BE2C (cell line): ENCODE data around the gene IFI6.
"Not testable (repeated sequence)": the region's sequence is repeated elsewhere in the genome, so short reads cannot be mapped to it uniquely, and the experiment has no call there.

Experiments
- DNase-seq: peaks from one replicate; pipeline ENCODE4 v3.0.0-alpha.2; 2020
- H3K27me3 ChIP-seq: fragments of 250-450 bp; sonication (Bioruptor Pico); 2 replicates; pipeline ENCODE4 v1.5.1; 2020; ENCODE audit warnings: mild to moderate bottlenecking
- H3K36me3 ChIP-seq: fragments of 250-450 bp; sonication (Bioruptor Pico); 2 replicates; pipeline ENCODE4 v1.5.1; 2020; ENCODE audit warnings: mild to moderate bottlenecking
- H3K4me1 ChIP-seq: fragments of 250-450 bp; sonication (Bioruptor Pico); 2 replicates; pipeline ENCODE4 v1.5.1; 2020
- H3K4me3 ChIP-seq: 2 replicates; pipeline ENCODE4 v1.5.1; 2011; ENCODE audit warnings: low read depth, low read length
- H3K9me3 ChIP-seq: fragments of 250-450 bp; sonication (Bioruptor Pico); 2 replicates; pipeline ENCODE4 v1.5.1; 2020
- CTCF ChIP-seq: IDR thresholded peaks from 2 replicates; pipeline ENCODE4 v1.5.1; 2012; ENCODE audit warnings: mild to moderate bottlenecking, low read depth, low read length

IFI6 gene

GRCh38 chr1:27628712-27629111 is 43.3 kb downstream of the IFI6 start:
- Histone ChIP-seq H3K4me1 (peaks cover 13% of the 10 kb centered on the region), H3K27me3 (no peaks in the 10 kb centered on the region), H3K36me3 (no peaks in the 10 kb centered on the region), H3K4me3 (no peak overlapping the region), H3K9me3 (no peaks in the 10 kb centered on the region)
- peak; percentile 68 for DNase-seq
- no peak for TF ChIP-seq CTCF

- DNase-seq, H3K9me3 ChIP-seq, H3K36me3 ChIP-seq, H3K27me3 ChIP-seq, H3K4me3 ChIP-seq: not testable (repeated sequence)
- peaks cover 13% of the 10 kb centered on the region for H3K4me1 ChIP-seq
Measured at GRCh38 chr1:27627733-27628132, 44.3 kb downstream of the IFI6 start.

- no peak for TF ChIP-seq CTCF
- no peak for DNase-seq
- H3K27me3 ChIP-seq, result no peaks in the 10 kb centered on the region
- H3K4me1 ChIP-seq, result peaks cover 13% of the 10 kb centered on the region
- H3K9me3 ChIP-seq, result no peaks in the 10 kb centered on the region
- no peak overlapping the region for H3K4me3 ChIP-seq
- no peaks in the 10 kb centered on the region for H3K36me3 ChIP-seq
Measured at GRCh38 chr1:27627061-27627460, 44.9 kb downstream of the IFI6 start.

- Histone ChIP-seq H3K27me3 (no peaks in the 10 kb centered on the region), H3K9me3 (no peaks in the 10 kb centered on the region), H3K36me3 (no peaks in the 10 kb centered on the region), H3K4me1 (peaks cover 13% of the 10 kb centered on the region), H3K4me3 (no peak overlapping the region)
- DNase-seq, result no peak
- TF ChIP-seq CTCF, result no peak
Measured at GRCh38 chr1:27626031-27626935, 45.7 kb downstream of the IFI6 start.

- no peaks in the 10 kb centered on the region for H3K9me3 ChIP-seq
- H3K4me3 ChIP-seq, result no peak overlapping the region
- H3K27me3 ChIP-seq, result no peaks in the 10 kb centered on the region
- no peak for TF ChIP-seq CTCF
- no peak for DNase-seq
- H3K4me1 ChIP-seq, result peaks cover 8% of the 10 kb centered on the region
- H3K36me3 ChIP-seq, result no peaks in the 10 kb centered on the region
Measured at GRCh38 chr1:27624467-27625178, 47.4 kb downstream of the IFI6 start.

GRCh38 chr1:27623327-27624212 is 48.4 kb downstream of the IFI6 start:
- Histone ChIP-seq H3K4me1 (peaks cover 3% of the 10 kb centered on the region; the same call in 1 of the 2 replicates), H3K9me3 (no peaks in the 10 kb centered on the region), H3K36me3 (no peaks in the 10 kb centered on the region), H3K27me3 (no peaks in the 10 kb centered on the region), H3K4me3 (no peak overlapping the region)
- no peak for DNase-seq
- TF ChIP-seq CTCF, result no peak
